Keratinocyte (primary cell): ENCODE results near the gene PSMF1. TPM values are rescaled to one million over a fixed set of nuclear protein-coding genes. Genes with fewer than 3 reads are reported as not detected.

Source experiments
- DNase-seq: peaks from one replicate; pipeline ENCODE4 v3.0.0-alpha.2; 2011; ENCODE audit warnings: low read depth, missing footprints, low spot score
- FAIRE-seq: peaks from 2 replicates; lab custom pipeline; 2011; peaks lifted over from hg19 to GRCh38; lab: Jason Lieb, UNC
- H2AFZ ChIP-seq: 2 replicates; pipeline ENCODE4 v1.6.0; 2012; ENCODE audit warnings: low read length, control low read depth, inconsistent platforms; ENCODE audit not compliant: control insufficient read depth
- H3K27ac ChIP-seq: 2 replicates; pipeline ENCODE4 v1.5.1; 2011; ENCODE audit warnings: low read length; ENCODE audit not compliant: control insufficient read depth, insufficient read depth
- H3K27me3 ChIP-seq: 3 replicates; pipeline ENCODE4 v1.6.0; 2011; ENCODE audit warnings: low read length; ENCODE audit not compliant: control insufficient read depth, insufficient read depth; ENCODE audit errors: extremely low read depth
- H3K36me3 ChIP-seq, 2 experiments: 2 replicates in 1 of 2; 3 replicates in 1 of 2; pipeline ENCODE4 v1.5.1; 2011; ENCODE audit warnings: low read length in 2 of 2, mild to moderate bottlenecking in 1 of 2; ENCODE audit not compliant: control insufficient read depth in 2 of 2, insufficient read depth in 2 of 2; ENCODE audit errors: extremely low read depth in 1 of 2
- H3K4me1 ChIP-seq: 3 replicates; pipeline ENCODE4 v1.5.1; 2011; ENCODE audit warnings: low read length; ENCODE audit not compliant: control insufficient read depth, insufficient read depth; ENCODE audit errors: extremely low read depth
- H3K4me2 ChIP-seq: 3 replicates; pipeline ENCODE4 v1.6.0; 2011; ENCODE audit warnings: low read depth, low read length; ENCODE audit not compliant: control insufficient read depth, insufficient read depth; ENCODE audit errors: extremely low read depth
- H3K4me3 ChIP-seq, 3 experiments: fragments of 200-600 bp in 1 of 3; sonication (generic) in 1 of 3; 2 replicates in 2 of 3; 3 replicates in 1 of 3; pipeline ENCODE4 v1.5.1; 2011 to 2016; ENCODE audit warnings: low read length in 3 of 3, mild to moderate bottlenecking in 3 of 3, control low read depth in 2 of 3, inconsistent platforms in 1 of 3, low read depth in 1 of 3, mixed read lengths in 1 of 3, mixed run types in 1 of 3, moderate library complexity in 1 of 3; ENCODE audit not compliant: control insufficient read depth in 2 of 3, insufficient read depth in 2 of 3; ENCODE audit errors: extremely low read depth in 1 of 3
- H3K79me2 ChIP-seq: 2 replicates; pipeline ENCODE4 v1.6.0; 2012; ENCODE audit warnings: low read length; ENCODE audit not compliant: control insufficient read depth, insufficient read depth
- H3K9ac ChIP-seq: 3 replicates; pipeline ENCODE4 v1.6.0; 2011; ENCODE audit warnings: low read length; ENCODE audit not compliant: control insufficient read depth, insufficient read depth; ENCODE audit errors: extremely low read depth
- H3K9me1 ChIP-seq: 3 replicates; pipeline ENCODE4 v1.6.0; 2011; ENCODE audit warnings: low read length; ENCODE audit not compliant: control insufficient read depth, insufficient read depth; ENCODE audit errors: extremely low read depth
- H3K9me3 ChIP-seq: 2 replicates; pipeline ENCODE4 v1.5.1; 2012; ENCODE audit warnings: low read depth, low read length; ENCODE audit not compliant: control insufficient read depth
- H4K20me1 ChIP-seq: 3 replicates; pipeline ENCODE4 v1.6.0; 2011; ENCODE audit warnings: low read length; ENCODE audit not compliant: control insufficient read depth, insufficient read depth; ENCODE audit errors: extremely low read depth
- EZH2 ChIP-seq: IDR thresholded peaks from one replicate; pipeline ENCODE4 v1.6.1; 2012; ENCODE audit warnings: inconsistent platforms, mild to moderate bottlenecking, low read length, moderate library complexity
- dilution Hi-C: fragments of 300-500 bp; cut with MboI; formaldehyde crosslinking; loops from one replicate; pipeline ENCODE4 v1.7.0; 2020; ENCODE audit warnings: low sequenced_read_pairs; ENCODE audit not compliant: extremely low pct_ligation_motif_present
- polyA plus RNA-seq, 5 experiments: library from polyadenylated mRNA; depleted of rRNA in 3 of 5; stranded (reverse) in 3 of 5; stranded (forward) in 1 of 5; unstranded in 1 of 5; fragments of >200 nt; gene quantifications; 1 replicate in 1 of 5; 2 replicates in 3 of 5; 3 replicates in 1 of 5; pipeline versions ENCODE4 v1.2.1 to v1.2.3, GENCODE V29; 2011 to 2012; ENCODE audit warnings: missing spikeins in 2 of 5, low read depth in 1 of 5, low replicate concordance in 1 of 5
- TF ChIP-seq, protein P1 (sequence below), 3 experiments: IDR thresholded peaks in 1 of 3; conservative IDR thresholded peaks in 1 of 3; optimal IDR thresholded peaks in 1 of 3; 2 replicates in 2 of 3; 3 replicates in 1 of 3; pipeline versions ENCODE3 to v1.5.1; 2011; ENCODE audit warnings: low read length in 3 of 3, mild to moderate bottlenecking in 3 of 3, moderate library complexity in 2 of 3, control low read depth in 1 of 3, inconsistent platforms in 1 of 3; ENCODE audit not compliant: insufficient read depth in 2 of 3; ENCODE audit errors: extremely low read depth in 1 of 3

The PSMF1 gene
- polyA plus RNA-seq, 1 donor (not counting 4 experiments of a cell fraction or from before 2014, with no cell fraction given) = 58.5 TPM

DNA sequence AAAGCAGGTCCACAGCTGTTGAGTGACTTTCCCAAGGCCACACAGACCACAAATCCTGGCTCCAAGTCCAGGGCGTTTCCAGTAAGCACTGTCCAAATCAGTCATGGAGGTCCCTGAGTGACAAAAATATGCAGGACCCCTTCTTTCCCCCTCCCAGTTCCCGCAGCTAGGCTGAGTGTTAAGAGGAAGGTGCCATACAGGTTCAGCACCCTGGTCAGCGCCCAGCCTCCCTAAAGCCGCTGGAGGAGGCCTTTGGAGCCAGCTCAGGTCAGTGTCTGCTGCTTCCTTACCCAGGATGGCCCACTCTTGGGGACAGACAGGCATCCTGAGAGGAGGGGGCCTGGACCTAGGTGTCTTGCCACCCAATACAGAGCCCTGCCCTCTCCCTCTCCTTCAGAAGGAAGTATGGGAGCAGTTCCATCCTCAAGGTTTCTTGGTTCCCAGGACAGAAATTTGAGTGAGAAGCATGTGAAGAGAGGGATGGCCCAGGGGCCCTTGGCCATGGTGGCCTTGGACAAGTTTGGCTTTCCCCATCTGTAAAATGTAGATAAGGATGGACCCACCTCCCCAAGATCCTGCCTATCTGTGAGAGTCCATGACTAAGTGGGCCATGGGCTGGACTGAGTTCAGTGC lies 53.2 kb downstream of the PSMF1 start:
- TF ChIP-seq, protein P1, sequence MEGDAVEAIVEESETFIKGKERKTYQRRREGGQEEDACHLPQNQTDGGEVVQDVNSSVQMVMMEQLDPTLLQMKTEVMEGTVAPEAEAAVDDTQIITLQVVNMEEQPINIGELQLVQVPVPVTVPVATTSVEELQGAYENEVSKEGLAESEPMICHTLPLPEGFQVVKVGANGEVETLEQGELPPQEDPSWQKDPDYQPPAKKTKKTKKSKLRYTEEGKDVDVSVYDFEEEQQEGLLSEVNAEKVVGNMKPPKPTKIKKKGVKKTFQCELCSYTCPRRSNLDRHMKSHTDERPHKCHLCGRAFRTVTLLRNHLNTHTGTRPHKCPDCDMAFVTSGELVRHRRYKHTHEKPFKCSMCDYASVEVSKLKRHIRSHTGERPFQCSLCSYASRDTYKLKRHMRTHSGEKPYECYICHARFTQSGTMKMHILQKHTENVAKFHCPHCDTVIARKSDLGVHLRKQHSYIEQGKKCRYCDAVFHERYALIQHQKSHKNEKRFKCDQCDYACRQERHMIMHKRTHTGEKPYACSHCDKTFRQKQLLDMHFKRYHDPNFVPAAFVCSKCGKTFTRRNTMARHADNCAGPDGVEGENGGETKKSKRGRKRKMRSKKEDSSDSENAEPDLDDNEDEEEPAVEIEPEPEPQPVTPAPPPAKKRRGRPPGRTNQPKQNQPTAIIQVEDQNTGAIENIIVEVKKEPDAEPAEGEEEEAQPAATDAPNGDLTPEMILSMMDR (optimal IDR thresholded peaks at IDR 0.05 in 1 of 3, IDR thresholded peaks at IDR 0.05 in 1 of 3, conservative IDR thresholded peaks at IDR 0.05 in 1 of 3; ENCODE audit: extremely low read depth in 1 of 3, insufficient read depth in 2 of 3, low read length in 3 of 3) = no peak
- TF ChIP-seq EZH2 = no peak

DNA sequence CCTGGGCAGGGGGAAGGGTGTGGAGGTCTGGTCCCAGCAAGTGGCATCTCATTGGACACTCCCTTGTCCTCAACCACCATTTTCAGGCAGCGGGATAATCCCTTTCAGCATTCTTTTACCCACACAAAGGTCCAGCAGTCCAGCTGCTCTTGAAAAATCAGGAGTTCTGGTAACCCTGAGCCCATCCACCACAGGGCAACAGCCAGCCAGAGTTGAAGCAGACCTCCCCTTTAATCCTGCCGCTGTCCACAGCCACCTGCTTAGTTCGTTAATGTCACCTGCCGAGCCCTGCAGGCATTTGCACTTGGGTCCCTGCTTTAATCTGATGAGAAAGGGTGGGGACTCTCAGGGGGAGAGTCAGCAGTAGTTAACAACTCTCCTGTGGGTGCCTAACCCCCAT lies 55.3 kb downstream of the PSMF1 start:
- Histone ChIP-seq H3K27ac (no peak overlapping the region), H3K36me3 (peaks cover 6 to 13% of the 10 kb centered on the region in 2 experiments), H3K9ac (no peak overlapping the region), H4K20me1 (peaks cover 3% of the 10 kb centered on the region), H3K27me3 (no peaks in the 10 kb centered on the region), H3K9me3 (no peaks in the 10 kb centered on the region), H2AFZ (no peak overlapping the region), H3K9me1 (peaks cover 6% of the 10 kb centered on the region), H3K4me3 (no peak overlapping the region), H3K4me1 (no peaks in the 10 kb centered on the region), H3K4me2 (no peak overlapping the region), H3K79me2 (no peaks in the 10 kb centered on the region)
- TF ChIP-seq, protein P1 (optimal IDR thresholded peaks at IDR 0.05 in 1 of 3, IDR thresholded peaks at IDR 0.05 in 1 of 3, conservative IDR thresholded peaks at IDR 0.05 in 1 of 3; ENCODE audit: extremely low read depth in 1 of 3, insufficient read depth in 2 of 3, low read length in 3 of 3) = no peak
- TF ChIP-seq EZH2 = no peak
- DNase-seq = no peak
- no peak for FAIRE-seq
- dilution Hi-C loops = no loop called here

More for the DNA sequence above, 53.2 kb downstream of the PSMF1 start:
- H2AFZ ChIP-seq = no peak overlapping the region
- no peaks in the 10 kb centered on the region for H3K9me3 ChIP-seq
- H3K79me2 ChIP-seq = no peaks in the 10 kb centered on the region
- no peak overlapping the region for H3K4me2 ChIP-seq
- no peak for DNase-seq
- H3K27ac ChIP-seq = no peak overlapping the region
- no peaks in the 10 kb centered on the region for H3K27me3 ChIP-seq
- H3K36me3 ChIP-seq = peaks cover 11 to 14% of the 10 kb centered on the region in 2 experiments
- H3K9me1 ChIP-seq = peaks cover 6% of the 10 kb centered on the region
- H3K4me3 ChIP-seq = no peak overlapping the region
- no peak for FAIRE-seq
- dilution Hi-C loops = no loop called here
- no peaks in the 10 kb centered on the region for H3K4me1 ChIP-seq
- H4K20me1 ChIP-seq = peaks cover 3% of the 10 kb centered on the region
- no peak overlapping the region for H3K9ac ChIP-seq
